ENCODE data around the gene NWD2.

DNA sequence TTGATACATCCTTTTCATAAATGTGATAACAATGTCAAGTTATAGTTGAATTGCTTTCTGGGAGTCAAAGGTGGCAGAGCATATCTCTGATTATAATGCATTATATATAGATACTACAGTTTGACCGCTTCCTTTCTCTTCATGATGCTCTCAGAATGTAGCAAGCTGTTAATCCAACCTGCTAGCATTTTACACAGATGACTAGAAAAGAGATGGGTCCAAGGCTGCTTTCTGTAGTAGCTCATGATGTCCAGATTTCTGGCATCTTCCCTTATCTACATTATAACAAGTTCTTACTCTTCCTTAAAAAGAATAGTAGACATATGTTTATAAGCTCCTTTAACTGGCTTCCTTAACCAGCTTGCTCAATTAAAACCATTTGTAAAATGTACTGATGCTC, 192.0 kb downstream of the NWD2 start:
- TF ChIP-seq POLR2A (IDR thresholded peaks at IDR 0.05; ENCODE audit: low read depth, low read length): no peak
- TF ChIP-seq POLR2AphosphoS5 (IDR thresholded peaks at IDR 0.05; ENCODE audit: low read depth, low read length): no peak
- no peak for TF ChIP-seq TAF1 (IDR thresholded peaks at IDR 0.05; ENCODE audit: low read depth, low read length)
- TF ChIP-seq POU2F2 (IDR thresholded peaks at IDR 0.05; ENCODE audit: low read depth, low read length): no peak
- TF ChIP-seq SPI1 (IDR thresholded peaks at IDR 0.05; ENCODE audit: low read depth, low read length): no peak
